GM23248 (cell line): ENCODE data around the gene FKBP15.

ENCODE experiments used
- EZH2 ChIP-seq: fragments of 200-600 bp; sonication (generic); IDR thresholded peaks from 2 replicates; pipeline ENCODE4 v1.6.1; 2018; ENCODE audit warnings: antibody characterized with exemption, mild to moderate bottlenecking; ENCODE audit not compliant: insufficient read depth, poor library complexity, severe bottlenecking
- EZH2phosphoT487 ChIP-seq: fragments of 200-600 bp; sonication (generic); IDR thresholded peaks from 2 replicates; pipeline ENCODE4 v1.6.1; 2018; ENCODE audit warnings: antibody characterized with exemption, moderate library complexity, mild to moderate bottlenecking, low read depth; ENCODE audit not compliant: insufficient read depth

DNA sequence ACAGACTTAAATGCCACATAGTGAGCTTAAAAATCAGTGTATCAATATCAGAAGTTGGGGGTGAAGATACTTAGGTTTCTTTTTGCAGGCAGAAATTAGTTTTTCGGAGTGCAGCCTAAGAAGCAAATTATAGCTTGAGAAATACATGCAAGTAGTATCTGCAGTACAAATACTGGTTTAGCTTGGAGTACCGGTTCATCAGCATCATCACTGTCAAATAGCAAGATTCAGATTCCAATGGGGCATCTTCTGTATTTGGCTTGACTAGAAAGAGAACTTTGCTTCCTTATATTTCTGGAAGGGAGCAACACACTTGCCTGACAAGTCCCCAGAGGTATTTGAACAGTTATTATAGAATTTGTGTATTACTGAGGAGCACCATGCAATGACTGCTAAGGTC is 20.1 kb upstream of the FKBP15 start:
- no peak for TF ChIP-seq EZH2
- TF ChIP-seq EZH2phosphoT487, result no peak
